Testis (tissue), 2 donors: ENCODE data around the gene GLIS1.

Experiments
- CTCF ChIP-seq, 3 experiments: fragments of 450-650 bp in 2 of 3; fragments of 200-600 bp in 1 of 3; sonication (generic) in 1 of 3; IDR thresholded peaks; one replicate each; pipeline ENCODE4 v1.5.1; 2016 to 2019; ENCODE audit warnings: antibody characterized with exemption in 3 of 3, mild to moderate bottlenecking in 2 of 3, moderate library complexity in 1 of 3
- POLR2A ChIP-seq: fragments of 450-650 bp; IDR thresholded peaks from one replicate; pipeline ENCODE4 v1.6.1; 2017; ENCODE audit warnings: antibody characterized with exemption, mild to moderate bottlenecking, moderate library complexity

DNA sequence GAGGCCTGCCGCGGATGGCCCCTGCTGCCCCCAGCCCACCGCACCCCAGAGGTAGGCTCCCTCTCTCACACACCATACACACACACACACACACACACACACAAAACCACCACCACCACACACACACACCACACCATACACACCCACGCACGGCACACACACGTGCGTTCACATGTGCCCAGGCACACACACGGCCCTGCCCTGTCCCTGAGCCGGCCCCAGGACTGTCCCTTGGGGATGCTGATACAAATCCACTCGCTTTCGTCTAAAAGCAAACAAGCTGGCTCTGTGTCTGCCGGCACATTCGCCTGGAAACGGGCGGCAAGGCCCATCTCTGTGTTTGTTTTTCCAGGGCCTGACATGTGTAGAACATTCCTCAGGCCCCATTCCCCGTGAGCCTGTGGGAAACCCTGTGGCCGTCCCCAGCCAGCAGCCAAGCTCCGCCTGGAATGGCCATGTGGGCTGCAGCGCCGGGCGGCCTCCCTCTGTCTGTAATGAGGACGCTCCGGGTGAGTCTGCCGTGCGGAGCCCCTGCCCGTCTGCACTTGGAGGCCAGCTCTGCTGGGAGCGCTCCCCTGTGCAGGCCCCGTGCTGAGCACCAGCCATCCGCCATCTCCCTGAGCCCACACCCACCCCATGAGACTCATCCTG, 212.4 kb downstream of the GLIS1 start:
- TF ChIP-seq CTCF (IDR thresholded peaks at IDR 0.05) (no peak), POLR2A (no peak)
